K562 (cell line): Measurements from ENCODE around the gene TRPC4AP. TPM values are rescaled to one million over a fixed set of nuclear protein-coding genes. Genes with fewer than 3 reads are reported as not detected.

ENCODE experiments used
- BRF1 ChIP-seq: IDR thresholded peaks from 3 replicates; pipeline ENCODE4 v1.6.1; 2011; ENCODE audit warnings: borderline replicate concordance, mild to moderate bottlenecking; ENCODE audit not compliant: insufficient read length; ENCODE audit errors: extremely low read depth
- C11orf30 ChIP-seq: fragments of 450-650 bp; IDR thresholded peaks from 2 replicates; pipeline ENCODE4 v1.6.1; 2016; ENCODE audit warnings: low read depth, mild to moderate bottlenecking
- CREB3L1 ChIP-seq: fragments of 450-650 bp; IDR thresholded peaks from 2 replicates; pipeline ENCODE4 v1.6.1; 2014; ENCODE audit warnings: low read depth, mild to moderate bottlenecking, moderate library complexity, borderline replicate concordance
- GATAD2A ChIP-seq: fragments of 450-650 bp; IDR thresholded peaks from 2 replicates; pipeline ENCODE4 v1.6.1; 2017
- HDAC2 ChIP-seq: fragments of 450-650 bp; IDR thresholded peaks from 2 replicates; pipeline ENCODE4 v1.6.1; 2016; ENCODE audit warnings: mild to moderate bottlenecking
- KHSRP ChIP-seq: fragments of 450-650 bp; IDR thresholded peaks from 2 replicates; pipeline ENCODE4 v1.6.1; 2017
- MAFK ChIP-seq: IDR thresholded peaks from 2 replicates; pipeline ENCODE4 v1.6.1; 2011; ENCODE audit warnings: low read length, improper control_type of control experiment
- NFE2 ChIP-seq: IDR thresholded peaks from 2 replicates; pipeline ENCODE4 v1.6.1; 2014; ENCODE audit warnings: antibody characterized with exemption, low read depth
- NFE2L1 ChIP-seq: fragments of 450-650 bp; IDR thresholded peaks from 2 replicates; pipeline ENCODE4 v1.6.1; 2016; ENCODE audit warnings: missing genetic modification characterization, low read depth, mild to moderate bottlenecking, missing compliant biosample characterization, moderate library complexity, borderline replicate concordance
- YY1 ChIP-seq, 3 experiments: IDR thresholded peaks; 2 replicates each; pipeline ENCODE4 v1.6.1; 2011; ENCODE audit warnings: low read length in 2 of 3, mild to moderate bottlenecking in 2 of 3, moderate library complexity in 2 of 3, borderline replicate concordance in 1 of 3, control low read depth in 1 of 3, low read depth in 1 of 3; ENCODE audit not compliant: insufficient read depth in 3 of 3, insufficient replicate concordance in 2 of 3, control insufficient read depth in 1 of 3, insufficient read length in 1 of 3; ENCODE audit errors: extremely low read depth in 1 of 3
- ZNF436 ChIP-seq: fragments of 250-450, 450-650 bp; sonication (Bioruptor Pico); formaldehyde crosslinking; IDR thresholded peaks from 2 replicates; pipeline ENCODE4 v1.7.0; 2020; ENCODE audit warnings: mild to moderate bottlenecking
- polyA plus RNA-seq, 8 experiments: library from polyadenylated mRNA; depleted of rRNA in 4 of 8; stranded (reverse) in 5 of 8; unstranded in 3 of 8; fragments of >200 nt; fragmentation: Nextera tagmentation in 2 of 8; fragmentation: Illumina TruSeq in 1 of 8; extraction: Ambion mirVana in 2 of 8; extraction: Trizol in 1 of 8; gene quantifications; 2 replicates each; pipeline versions ENCODE4 v1.2.1 to v1.2.3, GENCODE V29; 2011 to 2014; ENCODE audit warnings: inconsistent platforms in 1 of 8, missing spikeins in 1 of 8
- total RNA-seq, 7 experiments: library from RNA; depleted of rRNA in 6 of 7; stranded (reverse); fragments of >200 nt in 6 of 7; fragmentation: Illumina TruSeq in 2 of 7; extraction: Trizol in 2 of 7; gene quantifications; 2 replicates each; pipeline versions ENCODE4 v1.2.1 to v1.2.3, GENCODE V29; 2011 to 2021; ENCODE audit warnings: low replicate concordance in 1 of 7
- TF ChIP-seq, protein P1 (sequence below): sonication (generic); formaldehyde crosslinking; IDR thresholded peaks from 2 replicates; pipeline ENCODE4 v1.9.0; 2022; ENCODE audit warnings: mild to moderate bottlenecking, missing genetic modification reagents
- TF ChIP-seq, protein P2 (sequence below): fragments of 450-650 bp; IDR thresholded peaks from 2 replicates; pipeline ENCODE4 v1.6.1; 2017; ENCODE audit warnings: antibody characterized with exemption, mild to moderate bottlenecking

The TRPC4AP gene
- total and polyA plus RNA-seq, 9 of the 15 experiments (the other 6 are each of a cell fraction or from before 2014, with no cell fraction given), result 2.3 to 70.3 (median 33.3) TPM

GRCh38 chr20:35116258-35116657 lies 23.7 kb upstream of the TRPC4AP start (continued):
- TF ChIP-seq YY1 (IDR thresholded peaks at IDR 0.05; ENCODE audit: borderline replicate concordance in 1 of 3, control insufficient read depth in 1 of 3, extremely low read depth in 1 of 3, insufficient read depth in 3 of 3, insufficient read length in 1 of 3, insufficient replicate concordance in 2 of 3, low read depth in 1 of 3, low read length in 2 of 3), result peak in 1 of 3 experiments; percentile 62
- TF ChIP-seq HDAC2, result no peak
- TF ChIP-seq ZNF436 (CRISPR knock-in tag), result no peak
- peak; percentile 92 for TF ChIP-seq C11orf30
- TF ChIP-seq CREB3L1, result no peak
- TF ChIP-seq GATAD2A, result peak; percentile 29; the same call in 1 of the 2 replicates
- TF ChIP-seq MAFK, result peak; percentile 45; the same call in 1 of the 2 replicates
- no peak for TF ChIP-seq BRF1
- peak; percentile 90 for TF ChIP-seq NFE2
- TF ChIP-seq, protein P1, sequence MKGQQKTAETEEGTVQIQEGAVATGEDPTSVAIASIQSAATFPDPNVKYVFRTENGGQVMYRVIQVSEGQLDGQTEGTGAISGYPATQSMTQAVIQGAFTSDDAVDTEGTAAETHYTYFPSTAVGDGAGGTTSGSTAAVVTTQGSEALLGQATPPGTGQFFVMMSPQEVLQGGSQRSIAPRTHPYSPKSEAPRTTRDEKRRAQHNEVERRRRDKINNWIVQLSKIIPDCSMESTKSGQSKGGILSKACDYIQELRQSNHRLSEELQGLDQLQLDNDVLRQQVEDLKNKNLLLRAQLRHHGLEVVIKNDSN (CRISPR knock-in tag), result no peak
- TF ChIP-seq KHSRP, result no peak
- peak; percentile 67; the same call in 1 of the 2 replicates for TF ChIP-seq NFE2L1 (tag)
- TF ChIP-seq, protein P2, sequence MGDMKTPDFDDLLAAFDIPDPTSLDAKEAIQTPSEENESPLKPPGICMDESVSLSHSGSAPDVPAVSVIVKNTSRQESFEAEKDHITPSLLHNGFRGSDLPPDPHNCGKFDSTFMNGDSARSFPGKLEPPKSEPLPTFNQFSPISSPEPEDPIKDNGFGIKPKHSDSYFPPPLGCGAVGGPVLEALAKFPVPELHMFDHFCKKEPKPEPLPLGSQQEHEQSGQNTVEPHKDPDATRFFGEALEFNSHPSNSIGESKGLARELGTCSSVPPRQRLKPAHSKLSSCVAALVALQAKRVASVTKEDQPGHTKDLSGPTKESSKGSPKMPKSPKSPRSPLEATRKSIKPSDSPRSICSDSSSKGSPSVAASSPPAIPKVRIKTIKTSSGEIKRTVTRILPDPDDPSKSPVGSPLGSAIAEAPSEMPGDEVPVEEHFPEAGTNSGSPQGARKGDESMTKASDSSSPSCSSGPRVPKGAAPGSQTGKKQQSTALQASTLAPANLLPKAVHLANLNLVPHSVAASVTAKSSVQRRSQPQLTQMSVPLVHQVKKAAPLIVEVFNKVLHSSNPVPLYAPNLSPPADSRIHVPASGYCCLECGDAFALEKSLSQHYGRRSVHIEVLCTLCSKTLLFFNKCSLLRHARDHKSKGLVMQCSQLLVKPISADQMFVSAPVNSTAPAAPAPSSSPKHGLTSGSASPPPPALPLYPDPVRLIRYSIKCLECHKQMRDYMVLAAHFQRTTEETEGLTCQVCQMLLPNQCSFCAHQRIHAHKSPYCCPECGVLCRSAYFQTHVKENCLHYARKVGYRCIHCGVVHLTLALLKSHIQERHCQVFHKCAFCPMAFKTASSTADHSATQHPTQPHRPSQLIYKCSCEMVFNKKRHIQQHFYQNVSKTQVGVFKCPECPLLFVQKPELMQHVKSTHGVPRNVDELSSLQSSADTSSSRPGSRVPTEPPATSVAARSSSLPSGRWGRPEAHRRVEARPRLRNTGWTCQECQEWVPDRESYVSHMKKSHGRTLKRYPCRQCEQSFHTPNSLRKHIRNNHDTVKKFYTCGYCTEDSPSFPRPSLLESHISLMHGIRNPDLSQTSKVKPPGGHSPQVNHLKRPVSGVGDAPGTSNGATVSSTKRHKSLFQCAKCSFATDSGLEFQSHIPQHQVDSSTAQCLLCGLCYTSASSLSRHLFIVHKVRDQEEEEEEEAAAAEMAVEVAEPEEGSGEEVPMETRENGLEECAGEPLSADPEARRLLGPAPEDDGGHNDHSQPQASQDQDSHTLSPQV, result peak; percentile 81
